ENCODE measurements around the gene WLS. TPM values are rescaled to one million over a fixed set of nuclear protein-coding genes. Genes with fewer than 3 reads are reported as not detected.

Gene WLS
- total RNA-seq, 1 experiment from 2014 or later, result 26.7 TPM

DNA sequence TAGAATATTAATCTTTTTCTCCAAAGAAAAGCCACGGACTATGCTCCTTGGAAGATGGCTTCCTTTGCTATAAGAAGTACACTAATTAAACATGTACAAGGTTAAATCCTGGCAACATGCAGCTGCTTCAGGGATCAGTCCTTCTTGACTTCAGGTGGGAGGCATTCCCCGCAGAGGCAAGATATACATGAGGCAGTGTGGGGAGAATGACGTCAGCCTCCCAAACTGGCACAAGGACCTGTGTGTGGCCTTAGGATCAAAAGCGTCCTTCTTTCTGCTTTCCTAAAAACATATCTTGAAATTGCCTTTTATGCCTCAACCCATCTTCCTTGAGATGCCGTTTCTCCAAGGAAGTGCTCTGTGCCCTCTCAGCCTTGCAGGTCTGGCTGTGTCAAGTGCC is 90.3 kb downstream of the WLS start:
- H3K27ac ChIP-seq, result peak overlapping the region; percentile 54
- H3K27me3 ChIP-seq (replicated peaks), result no peaks in the 10 kb centered on the region
- H3K4me3 ChIP-seq, result no peak overlapping the region
- H3K9me3 ChIP-seq (replicated peaks), result no peaks in the 10 kb centered on the region
- peaks cover 17% of the 10 kb centered on the region; the same call in 1 of the 2 replicates for H3K36me3 ChIP-seq
- peaks cover 34% of the 10 kb centered on the region for H3K4me1 ChIP-seq (replicated peaks)
- DNase-seq (ENCODE audit: low read depth in 1 of 2, low spot score in 2 of 2), result peak in 1 of 2 experiments; percentile 42

GRCh38 chr1:68141071-68142021 is 91.0 kb downstream of the WLS start:
- Histone ChIP-seq H3K4me3 (no peak overlapping the region), H3K36me3 (peaks cover 23% of the 10 kb centered on the region; the same call in 1 of the 2 replicates), H3K27me3 (replicated peaks) (no peaks in the 10 kb centered on the region), H3K9me3 (replicated peaks) (no peaks in the 10 kb centered on the region), H3K4me1 (replicated peaks) (peaks cover 37% of the 10 kb centered on the region), H3K27ac (peak overlapping the region; percentile 54)
- peak in 1 of 2 experiments; percentile 33 for DNase-seq (ENCODE audit: low read depth in 1 of 2, low spot score in 2 of 2)

GRCh38 chr1:68140536-68140935 is 91.8 kb downstream of the WLS start:
- no peak for DNase-seq (ENCODE audit: low read depth in 1 of 2, low spot score in 2 of 2)
- peaks cover 39% of the 10 kb centered on the region for H3K4me1 ChIP-seq (replicated peaks)
- no peaks in the 10 kb centered on the region for H3K9me3 ChIP-seq (replicated peaks)
- peaks cover 24% of the 10 kb centered on the region for H3K36me3 ChIP-seq
- H3K27me3 ChIP-seq (replicated peaks), result no peaks in the 10 kb centered on the region
- H3K27ac ChIP-seq, result peak overlapping the region; percentile 23; the same call in 1 of the 2 replicates
- no peak overlapping the region for H3K4me3 ChIP-seq

- Histone ChIP-seq H3K36me3 (peaks cover 38% of the 10 kb centered on the region), H3K9me3 (replicated peaks) (no peaks in the 10 kb centered on the region), H3K4me1 (replicated peaks) (peaks cover 16% of the 10 kb centered on the region), H3K27ac (no peak overlapping the region), H3K27me3 (replicated peaks) (no peaks in the 10 kb centered on the region), H3K4me3 (no peak overlapping the region)
- no peak for DNase-seq (ENCODE audit: low read depth in 1 of 2, low spot score in 2 of 2)
Measured at GRCh38 chr1:68136187-68136586, 96.1 kb downstream of the WLS start.

DNA sequence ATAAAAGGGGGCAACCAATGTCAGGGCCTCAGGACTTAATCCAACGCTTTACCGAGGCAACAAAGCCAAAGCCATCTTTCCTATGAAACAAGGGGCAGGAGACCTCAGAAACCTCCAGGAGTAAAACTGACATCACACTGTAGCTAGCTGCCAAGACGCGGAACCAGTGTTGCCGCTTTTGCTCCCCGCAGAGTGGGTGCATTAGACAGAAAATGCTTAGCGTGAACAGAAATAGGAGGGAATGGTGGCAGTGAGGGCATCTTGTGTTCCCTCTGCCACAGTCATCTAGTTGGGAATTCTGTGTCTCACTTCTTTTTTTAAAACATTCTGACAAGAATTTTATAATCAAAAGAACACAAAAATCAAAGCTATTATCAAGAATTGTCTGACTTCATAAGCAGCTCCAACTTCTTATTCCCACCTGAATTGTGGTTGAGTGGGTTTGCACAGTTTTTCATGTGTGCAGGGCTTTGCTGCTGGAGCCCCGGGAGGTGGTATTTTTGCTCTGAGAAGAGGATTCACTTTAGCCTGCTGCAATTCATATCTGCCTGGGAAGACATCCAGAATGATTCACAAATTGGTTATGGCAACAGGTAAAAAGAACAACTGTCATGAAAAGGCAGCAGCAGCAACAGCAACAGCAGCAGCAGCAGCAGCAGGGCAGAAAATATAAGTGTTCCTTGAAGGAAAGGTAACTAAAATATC is 99.7 kb downstream of the WLS start:
- no peaks in the 10 kb centered on the region for H3K9me3 ChIP-seq (replicated peaks)
- H3K27me3 ChIP-seq (replicated peaks), result no peaks in the 10 kb centered on the region
- H3K27ac ChIP-seq, result no peak overlapping the region
- peak in 1 of 2 experiments; percentile 16 for DNase-seq (ENCODE audit: low read depth in 1 of 2, low spot score in 2 of 2)
- peaks cover 41% of the 10 kb centered on the region for H3K36me3 ChIP-seq
- H3K4me3 ChIP-seq, result no peak overlapping the region
- peaks cover 20% of the 10 kb centered on the region for H3K4me1 ChIP-seq (replicated peaks)

DNA sequence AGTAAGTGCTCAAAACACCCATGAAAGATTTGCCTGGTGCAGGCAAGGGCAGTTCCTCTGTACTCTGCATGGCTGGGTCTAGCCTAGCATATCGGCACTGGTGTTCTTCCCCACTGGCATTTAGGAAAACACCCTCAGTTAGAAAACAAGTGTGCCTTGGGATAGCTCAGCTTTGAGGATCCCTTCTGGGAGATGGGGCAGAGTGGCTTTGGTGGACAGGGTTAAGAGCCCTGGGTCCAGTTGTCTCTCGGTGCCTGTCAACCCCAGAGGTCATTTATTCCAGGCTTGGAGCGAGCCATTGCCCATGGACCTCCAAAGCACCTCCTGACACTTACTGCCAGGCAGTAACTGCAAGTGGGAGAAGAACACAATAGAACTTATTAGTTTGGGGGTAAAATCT is 101.1 kb downstream of the WLS start:
- Histone ChIP-seq H3K36me3 (peaks cover 31% of the 10 kb centered on the region), H3K4me3 (no peak overlapping the region), H3K4me1 (replicated peaks) (peaks cover 16% of the 10 kb centered on the region), H3K27me3 (replicated peaks) (no peaks in the 10 kb centered on the region), H3K9me3 (replicated peaks) (no peaks in the 10 kb centered on the region), H3K27ac (no peak overlapping the region)
- DNase-seq (ENCODE audit: low read depth in 1 of 2, low spot score in 2 of 2), result peak in 1 of 2 experiments; percentile 6

DNA sequence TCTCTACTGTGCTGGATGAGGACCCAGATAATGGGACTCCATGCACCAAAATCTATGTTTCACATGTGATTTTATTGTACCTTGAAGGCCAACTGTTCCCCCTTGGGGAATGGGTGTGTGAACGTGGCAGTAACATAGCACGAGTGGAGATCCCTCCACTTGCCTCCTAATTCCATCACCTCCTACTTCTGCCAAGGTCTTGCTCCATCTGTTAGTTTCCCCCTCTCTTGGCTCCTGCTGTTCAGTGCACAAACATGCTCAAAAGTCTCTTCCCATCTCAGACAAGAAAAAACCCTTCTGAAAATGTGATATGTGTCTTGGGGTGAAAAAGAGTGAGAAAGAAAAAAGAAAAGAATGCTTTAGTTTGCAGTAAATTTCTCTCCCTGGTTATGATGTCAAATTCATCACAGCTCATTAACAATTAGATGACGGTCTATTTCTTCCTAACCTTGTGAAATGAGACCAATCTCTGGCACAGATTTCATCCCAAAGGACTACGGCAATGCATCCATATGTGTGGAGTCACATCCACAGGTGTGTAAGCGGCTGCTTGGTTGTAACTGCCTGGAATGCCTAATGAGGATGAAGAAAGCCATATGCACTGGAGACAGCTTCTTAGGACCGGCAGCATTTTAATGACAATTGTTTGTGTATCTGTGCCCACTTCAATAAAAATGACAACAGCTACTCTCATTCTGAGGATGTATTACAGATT is 102.6 kb downstream of the WLS start:
- peaks cover 15% of the 10 kb centered on the region for H3K4me1 ChIP-seq (replicated peaks)
- peaks cover 26% of the 10 kb centered on the region for H3K36me3 ChIP-seq

DNA sequence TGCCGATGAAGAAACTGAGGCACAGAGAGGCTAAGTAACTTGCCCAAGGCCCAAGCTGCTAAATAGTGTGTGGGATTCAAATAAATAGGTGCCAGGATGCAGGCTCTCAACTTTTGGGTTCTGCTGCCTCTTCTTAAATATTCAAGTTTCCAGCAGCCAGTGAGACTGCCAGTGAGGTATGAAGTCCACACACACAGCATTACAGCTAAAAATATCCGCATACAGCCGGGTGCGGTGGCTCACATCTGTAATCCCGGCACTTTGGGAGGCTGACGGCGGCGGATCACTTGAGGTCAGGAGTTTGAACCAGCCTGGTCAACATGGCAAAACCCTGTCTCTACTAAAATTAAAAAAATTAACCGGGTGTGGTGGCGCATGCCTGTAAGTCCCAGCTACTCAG is 103.5 kb downstream of the WLS start:
- Histone ChIP-seq H3K4me3 (no peak overlapping the region), H3K36me3 (peaks cover 20% of the 10 kb centered on the region), H3K9me3 (replicated peaks) (no peaks in the 10 kb centered on the region), H3K4me1 (replicated peaks) (peaks cover 15% of the 10 kb centered on the region), H3K27me3 (replicated peaks) (no peaks in the 10 kb centered on the region), H3K27ac (no peak overlapping the region)
- peak in 1 of 2 experiments; percentile 19 for DNase-seq (ENCODE audit: low read depth in 1 of 2, low spot score in 2 of 2)

More for the DNA sequence above, 102.6 kb downstream of the WLS start:
- Histone ChIP-seq H3K9me3 (replicated peaks) (no peaks in the 10 kb centered on the region), H3K27me3 (replicated peaks) (no peaks in the 10 kb centered on the region), H3K4me3 (no peak overlapping the region), H3K27ac (no peak overlapping the region)
- peak in 1 of 2 experiments; percentile 22 for DNase-seq (ENCODE audit: low read depth in 1 of 2, low spot score in 2 of 2)

GRCh38 chr1:68128157-68128556 is 104.2 kb downstream of the WLS start:
- DNase-seq (ENCODE audit: low read depth in 1 of 2, low spot score in 2 of 2), result peak; percentile 51 to 57
- H3K9me3 ChIP-seq (replicated peaks), result no peaks in the 10 kb centered on the region
- peaks cover 15% of the 10 kb centered on the region for H3K4me1 ChIP-seq (replicated peaks)
- H3K27me3 ChIP-seq (replicated peaks), result no peaks in the 10 kb centered on the region
- H3K27ac ChIP-seq, result no peak overlapping the region
- H3K36me3 ChIP-seq, result peaks cover 14% of the 10 kb centered on the region
- H3K4me3 ChIP-seq, result no peak overlapping the region

DNA sequence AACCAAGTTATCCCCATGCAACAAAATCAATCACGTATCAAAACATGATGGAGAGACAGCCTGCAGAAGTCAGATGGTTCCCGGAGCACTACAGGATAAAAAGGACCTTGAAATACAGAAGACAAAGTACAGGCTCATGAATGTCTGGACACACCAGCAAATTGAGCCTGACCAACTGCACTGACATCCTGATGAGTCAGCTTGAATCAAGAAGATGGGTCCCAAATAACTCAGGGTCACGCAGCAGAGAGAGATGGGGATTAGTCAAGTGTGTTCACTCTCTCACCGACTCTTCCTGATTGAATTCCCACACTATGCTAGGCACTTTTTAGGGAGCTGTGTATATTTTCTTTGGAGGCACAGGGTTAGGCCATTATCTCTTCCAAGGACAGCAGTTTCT is 110.8 kb downstream of the WLS start:
- Histone ChIP-seq H3K27ac (no peak overlapping the region), H3K4me1 (replicated peaks) (peaks cover 11% of the 10 kb centered on the region), H3K27me3 (replicated peaks) (no peaks in the 10 kb centered on the region), H3K36me3 (no peaks in the 10 kb centered on the region), H3K4me3 (no peak overlapping the region), H3K9me3 (replicated peaks) (no peaks in the 10 kb centered on the region)
- no peak for DNase-seq (ENCODE audit: low read depth in 1 of 2, low spot score in 2 of 2)

DNA sequence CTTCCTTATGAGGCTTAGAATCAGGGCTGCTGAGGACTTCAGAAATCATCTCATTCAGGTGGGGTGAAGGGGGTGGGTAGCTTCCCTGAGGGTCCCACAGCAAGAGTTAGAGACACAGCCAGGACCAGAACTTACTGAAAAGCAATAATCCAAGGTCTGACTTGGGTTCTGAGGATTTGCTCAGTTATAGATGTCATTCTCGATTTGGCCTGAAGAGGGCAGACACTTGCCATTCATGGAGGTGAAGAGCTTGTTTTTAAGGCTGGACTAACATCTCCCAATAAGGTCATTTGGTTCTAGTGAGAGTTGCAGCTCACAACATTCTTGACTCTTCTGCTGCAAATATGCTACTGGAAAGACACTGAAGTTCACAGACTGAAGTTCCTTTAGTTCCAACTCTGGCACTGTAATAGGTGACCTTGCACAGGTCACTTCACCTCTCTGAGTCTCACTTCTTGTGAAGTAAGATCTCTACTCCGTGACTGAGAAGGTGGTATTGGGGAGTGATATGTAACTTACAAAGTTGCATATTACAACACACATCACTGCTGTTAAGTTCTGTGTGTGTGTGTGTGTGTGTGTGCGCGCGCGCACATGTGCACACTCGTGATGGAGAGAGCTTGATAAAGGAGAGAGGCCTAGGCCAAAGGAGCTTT is 112.1 kb downstream of the WLS start:
- H3K9me3 ChIP-seq (replicated peaks), result no peaks in the 10 kb centered on the region
- DNase-seq (ENCODE audit: low read depth in 1 of 2, low spot score in 2 of 2), result peak; percentile 58 to 77
- no peaks in the 10 kb centered on the region for H3K36me3 ChIP-seq
- H3K27me3 ChIP-seq (replicated peaks), result no peaks in the 10 kb centered on the region
- no peak overlapping the region for H3K27ac ChIP-seq
- peaks cover 11% of the 10 kb centered on the region for H3K4me1 ChIP-seq (replicated peaks)
- no peak overlapping the region for H3K4me3 ChIP-seq

- no peaks in the 10 kb centered on the region for H3K27me3 ChIP-seq (replicated peaks)
- DNase-seq (ENCODE audit: low read depth in 1 of 2, low spot score in 2 of 2), result no peak
- H3K9me3 ChIP-seq (replicated peaks), result no peaks in the 10 kb centered on the region
- H3K36me3 ChIP-seq, result no peaks in the 10 kb centered on the region
- no peak overlapping the region for H3K27ac ChIP-seq
- H3K4me1 ChIP-seq (replicated peaks), result peaks cover 11% of the 10 kb centered on the region
- no peak overlapping the region for H3K4me3 ChIP-seq
Measured at GRCh38 chr1:68119445-68119844, 112.9 kb downstream of the WLS start.

- no peaks in the 10 kb centered on the region for H3K36me3 ChIP-seq
Measured at GRCh38 chr1:68117416-68117815, 114.9 kb downstream of the WLS start.

More at GRCh38 chr1:68117416-68117815, 114.9 kb downstream of the WLS start:
- peaks cover 16% of the 10 kb centered on the region for H3K4me1 ChIP-seq (replicated peaks)
- no peaks in the 10 kb centered on the region for H3K27me3 ChIP-seq (replicated peaks)
- H3K27ac ChIP-seq, result no peak overlapping the region
- no peak for DNase-seq (ENCODE audit: low read depth in 1 of 2, low spot score in 2 of 2)
- no peak overlapping the region for H3K4me3 ChIP-seq
- H3K9me3 ChIP-seq (replicated peaks), result no peaks in the 10 kb centered on the region
